ENCODE results near the gene EXPH5. TPM values are rescaled to one million over a fixed set of nuclear protein-coding genes. Genes with fewer than 3 reads are reported as not detected.

The EXPH5 gene
- total RNA-seq, 2 experiments from 2014 or later: 2.0 to 3.3 TPM

Other genes starting within 250 kb of the EXPH5 start
- gene C11orf65, start 126.2 kb downstream of the EXPH5 start, total RNA-seq: 1 to 10 TPM; 1.4 to 1.7 TPM
- 10 to 100 TPM; 17.4 to 18.5 TPM for gene POGLUT3, start 95.4 kb downstream of the EXPH5 start, total RNA-seq
- 10 to 100 TPM; 27.4 to 28.0 TPM for gene DDX10, start 71.3 kb upstream of the EXPH5 start, total RNA-seq

Data from activated CD4-positive, alpha-beta T cell treated with anti-CD3 and anti-CD28 coated beads, Interleukin-2, amount 10 ng/mL, durations not matched to agents 7 days and 5 days (primary cell).